WTC11 (cell line): ENCODE data around the gene RELCH. TPM values are rescaled to one million over a fixed set of nuclear protein-coding genes. Genes with fewer than 3 reads are reported as not detected.

ENCODE experiments used
- ATAC-seq: fragments of 200-7000 bp; cut with Tn5 transposase; 2 replicates; pipeline ENCODE4 v1.10.0; 2021; ENCODE audit warnings: mild to moderate bottlenecking, moderate library complexity
- CTCF ChIA-PET: fragments of 300-600 bp; sonication (Branson Sonifier 250); formaldehyde crosslinking; loops from one replicate; lab custom pipeline; 2021; ENCODE audit warnings: antibody characterized with exemption; lab: Charles Lee
- POLR2A ChIA-PET: fragments of 350-600 bp; sonication (Branson Sonifier 250); formaldehyde crosslinking; loops from one replicate; lab custom pipeline; 2021; ENCODE audit warnings: antibody characterized with exemption; lab: Charles Lee
- DNase-seq: peaks from one replicate; pipeline ENCODE4 v3.0.0; 2021; ENCODE audit warnings: low spot score
- H3K27ac Mint-ChIP-seq: 2 replicates; pipeline ENCODE4 v1.8.0; 2021; ENCODE audit warnings: mixed read lengths
- H3K27me3 Mint-ChIP-seq: 2 replicates; pipeline ENCODE4 v1.8.0; 2021; ENCODE audit warnings: low read depth, mild to moderate bottlenecking, moderate library complexity, mixed read lengths
- H3K36me3 Mint-ChIP-seq: 2 replicates; pipeline ENCODE4 v1.8.0; 2021; ENCODE audit warnings: mixed read lengths
- H3K4me1 Mint-ChIP-seq: 2 replicates; pipeline ENCODE4 v1.8.0; 2022; ENCODE audit warnings: mixed read lengths
- H3K4me3 Mint-ChIP-seq: 2 replicates; pipeline ENCODE4 v1.8.0; 2021; ENCODE audit warnings: mild to moderate bottlenecking, moderate library complexity, mixed read lengths
- H3K9me3 Mint-ChIP-seq: 2 replicates; pipeline ENCODE4 v1.8.0; 2021; ENCODE audit warnings: mixed read lengths
- AFF4 ChIP-seq: sonication (generic); formaldehyde crosslinking; IDR thresholded peaks from 2 replicates; pipeline ENCODE4 v1.8.1; 2023; ENCODE audit warnings: mild to moderate bottlenecking, missing genetic modification reagents, borderline replicate concordance
- AR ChIP-seq: fragments of 250-450 bp; sonication (Bioruptor Pico); IDR thresholded peaks from 2 replicates; pipeline ENCODE4 v1.9.0; 2021; ENCODE audit warnings: mild to moderate bottlenecking
- ARID4B ChIP-seq: sonication (generic); formaldehyde crosslinking; IDR thresholded peaks from 2 replicates; pipeline ENCODE4 v1.8.0; 2023; ENCODE audit warnings: missing genetic modification reagents, mild to moderate bottlenecking, borderline replicate concordance
- CBFB ChIP-seq: sonication (generic); formaldehyde crosslinking; IDR thresholded peaks from 2 replicates; pipeline ENCODE4 v1.8.1; 2022; ENCODE audit warnings: mild to moderate bottlenecking, low read depth, missing genetic modification reagents
- GABPB1 ChIP-seq: sonication (generic); formaldehyde crosslinking; IDR thresholded peaks from 2 replicates; pipeline ENCODE4 v1.8.1; 2023; ENCODE audit warnings: mild to moderate bottlenecking, missing genetic modification reagents
- JUN ChIP-seq: sonication (generic); formaldehyde crosslinking; IDR thresholded peaks from 2 replicates; pipeline ENCODE4 v1.8.0; 2023; ENCODE audit warnings: mild to moderate bottlenecking, missing genetic modification reagents
- MAX ChIP-seq: sonication (generic); formaldehyde crosslinking; IDR thresholded peaks from 2 replicates; pipeline ENCODE4 v1.8.0; 2022; ENCODE audit warnings: mild to moderate bottlenecking, missing genetic modification reagents
- NFYB ChIP-seq: sonication (generic); formaldehyde crosslinking; conservative IDR thresholded peaks from 2 replicates; pipeline ENCODE4 v1.8.0; 2022; ENCODE audit warnings: low read depth, missing genetic modification reagents
- PREB ChIP-seq: sonication (generic); formaldehyde crosslinking; IDR thresholded peaks from 2 replicates; pipeline ENCODE4 v1.8.1; 2022; ENCODE audit warnings: mild to moderate bottlenecking, missing genetic modification reagents, moderate library complexity, borderline replicate concordance
- SMAD3 ChIP-seq: sonication (generic); formaldehyde crosslinking; IDR thresholded peaks from 2 replicates; pipeline ENCODE4 v1.8.0; 2022; ENCODE audit warnings: missing genetic modification reagents, mild to moderate bottlenecking, borderline replicate concordance
- TEAD4 ChIP-seq: sonication (generic); formaldehyde crosslinking; IDR thresholded peaks from 2 replicates; pipeline ENCODE4 v1.8.0; 2022; ENCODE audit warnings: mild to moderate bottlenecking, missing genetic modification reagents
- TP53 ChIP-seq: sonication (generic); formaldehyde crosslinking; IDR thresholded peaks from 2 replicates; pipeline ENCODE4 v1.8.1; 2023; ENCODE audit warnings: mild to moderate bottlenecking, missing genetic modification reagents
- ZMAT4 ChIP-seq: fragments of 250-450 bp; sonication (Bioruptor Pico); IDR thresholded peaks from 2 replicates; pipeline ENCODE4 v1.9.0; 2021; ENCODE audit warnings: mild to moderate bottlenecking
- ZNF232 ChIP-seq: sonication (generic); formaldehyde crosslinking; IDR thresholded peaks from 2 replicates; pipeline ENCODE4 v1.8.0; 2022; ENCODE audit warnings: mild to moderate bottlenecking, missing genetic modification reagents
- ZNF396 ChIP-seq: fragments of 250-450 bp; sonication (Bioruptor Pico); IDR thresholded peaks from 2 replicates; pipeline ENCODE4 v1.8.0; 2021; ENCODE audit warnings: mild to moderate bottlenecking, moderate library complexity, borderline replicate concordance
- ZNF532 ChIP-seq: fragments of 250-450 bp; sonication (Bioruptor Pico); IDR thresholded peaks from 2 replicates; pipeline ENCODE4 v1.9.0; 2021; ENCODE audit warnings: mild to moderate bottlenecking, borderline replicate concordance
- ZSCAN18 ChIP-seq: fragments of 250-450 bp; sonication (Bioruptor Pico); IDR thresholded peaks from 2 replicates; pipeline ENCODE4 v2.1.2; 2022; ENCODE audit warnings: mild to moderate bottlenecking, moderate library complexity
- total RNA-seq: library from RNA; stranded (reverse); gene quantifications from 3 replicates; pipeline ENCODE4 v1.2.3, GENCODE V29; 2021

RELCH gene
- total RNA-seq, 1 experiment from 2014 or later: 30.2 TPM

GRCh38 chr18:62357079-62357719 lies 170.1 kb downstream of the RELCH start:
- ChIA-PET CTCF (interaction anchor here (0.6 kb wide), 1 partner anchor 129 kb away, joined by 3 read pairs; no protein-coding TSS in a partner anchor), POLR2A (no interaction called here)
- ATAC-seq (no peak), DNase-seq (no peak)
- Mint-ChIP-seq H3K36me3 (no peaks in the 10 kb centered on the region), H3K9me3 (no peaks in the 10 kb centered on the region), H3K4me3 (no peak overlapping the region), H3K4me1 (peaks cover 28% of the 10 kb centered on the region), H3K27ac (no peak overlapping the region), H3K27me3 (no peaks in the 10 kb centered on the region)
- TF ChIP-seq ZNF396 (CRISPR knock-in tag): no peak
- no peak for TF ChIP-seq ZNF532 (CRISPR knock-in tag)
- no peak for TF ChIP-seq TEAD4 (CRISPR knock-in tag)
- TF ChIP-seq AFF4 (CRISPR knock-in tag): no peak
- no peak for TF ChIP-seq MAX (CRISPR knock-in tag)
- no peak for TF ChIP-seq ZMAT4
- TF ChIP-seq JUN: no peak
- TF ChIP-seq GABPB1 (CRISPR knock-in tag): no peak
- TF ChIP-seq ARID4B (CRISPR knock-in tag): no peak
- no peak for TF ChIP-seq ZNF232 (CRISPR knock-in tag)
- no peak for TF ChIP-seq ZSCAN18 (CRISPR knock-in tag)
- no peak for TF ChIP-seq TP53
- TF ChIP-seq AR (CRISPR knock-in tag): no peak
- no peak for TF ChIP-seq CBFB
- no peak for TF ChIP-seq NFYB (CRISPR knock-in tag)
- no peak for TF ChIP-seq SMAD3 (CRISPR knock-in tag)
- no peak for TF ChIP-seq PREB (CRISPR knock-in tag)
